GM21367 (cell line): ENCODE results near the gene RYK.
"Not testable (repeated sequence)": the region's sequence is repeated elsewhere in the genome, so short reads cannot be mapped to it uniquely, and the experiment has no call there.

Source experiments
- ATAC-seq: cut with Tn5 transposase; IDR thresholded peaks from one replicate; pipeline ENCODE4 v1.9.1; 2021; ENCODE audit not compliant: unreplicated experiment

RYK gene

GRCh38 chr3:134222835-134223234 lies 27.8 kb downstream of the RYK start:
- no peak for ATAC-seq

GRCh38 chr3:134216851-134217250 lies 33.8 kb downstream of the RYK start:
- ATAC-seq = no peak

- ATAC-seq = no peak
These were observed 34.4 kb downstream of the RYK start for GRCh38 chr3:134216191-134216764.

- no peak for ATAC-seq
These were observed 36.4 kb downstream of the RYK start for GRCh38 chr3:134214239-134214638.

- ATAC-seq = peak; percentile 76
These were observed 37.5 kb downstream of the RYK start for GRCh38 chr3:134212967-134213665.

- ATAC-seq = peak; percentile 43
These were observed 38.9 kb downstream of the RYK start for GRCh38 chr3:134211797-134212196.

GRCh38 chr3:134205451-134205850 lies 45.2 kb downstream of the RYK start:
- no peak for ATAC-seq

GRCh38 chr3:134201201-134202130 lies 49.2 kb downstream of the RYK start:
- no peak for ATAC-seq

- not testable (repeated sequence) for ATAC-seq
These were observed 50.8 kb downstream of the RYK start for GRCh38 chr3:134199880-134200279.

- no peak for ATAC-seq
These were observed 51.4 kb downstream of the RYK start for GRCh38 chr3:134199240-134199639.

- ATAC-seq = no peak
These were observed 52.2 kb downstream of the RYK start for GRCh38 chr3:134198414-134198813.

GRCh38 chr3:134197681-134198261 lies 52.9 kb downstream of the RYK start:
- no peak for ATAC-seq

- ATAC-seq = no peak
These were observed 56.4 kb downstream of the RYK start for GRCh38 chr3:134194247-134194646.

- ATAC-seq = no peak
These were observed 60.4 kb downstream of the RYK start for GRCh38 chr3:134190250-134190649.

GRCh38 chr3:134189849-134190248 lies 60.8 kb downstream of the RYK start:
- no peak for ATAC-seq

GRCh38 chr3:134186391-134186790 lies 64.3 kb downstream of the RYK start:
- no peak for ATAC-seq

GRCh38 chr3:134180761-134181160 lies 69.9 kb downstream of the RYK start:
- ATAC-seq = no peak

- ATAC-seq = no peak
These were observed 71.2 kb downstream of the RYK start for GRCh38 chr3:134179508-134179907.

- ATAC-seq = no peak
These were observed 87.6 kb downstream of the RYK start for GRCh38 chr3:134163096-134163495.

- ATAC-seq = no peak
These were observed 88.6 kb downstream of the RYK start for GRCh38 chr3:134161898-134162615.

GRCh38 chr3:134155446-134155845 lies 95.2 kb downstream of the RYK start:
- no peak for ATAC-seq
